Ovary (tissue), 3 donors: ENCODE data around the gene OR1I1.

Source experiments
- CTCF ChIP-seq, 3 donors: fragments of 450-650 bp in 2 of 3; fragments of 200-600 bp in 1 of 3; IDR thresholded peaks; one replicate each; pipeline versions ENCODE4 v1.5.1 to v1.8.0; 2016 to 2022; ENCODE audit warnings: antibody characterized with exemption in 3 of 3, mild to moderate bottlenecking in 1 of 3
- POLR2A ChIP-seq: fragments of 450-650 bp; IDR thresholded peaks from one replicate; pipeline ENCODE4 v1.6.1; 2017; ENCODE audit warnings: antibody characterized with exemption, mild to moderate bottlenecking, moderate library complexity
- donor health status: DM: no; HTN: no; CAD: no.

DNA sequence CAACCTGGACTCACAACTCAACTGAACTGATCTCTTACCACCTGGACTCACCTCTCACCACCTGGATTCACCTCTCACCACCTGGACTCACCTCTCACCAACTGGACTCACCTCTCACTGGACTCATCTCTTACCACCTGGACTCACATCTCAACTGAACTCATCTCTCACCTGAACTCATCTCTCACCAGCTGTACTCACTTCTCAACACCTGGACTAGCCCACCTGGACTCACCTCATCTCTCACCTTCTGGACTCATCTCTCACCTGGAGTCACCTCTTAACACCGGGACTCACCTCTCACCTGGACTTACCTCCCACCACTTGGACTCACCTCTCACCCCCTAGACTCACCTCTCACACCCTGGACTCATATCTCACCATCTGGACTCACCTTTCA is 40.0 kb upstream of the OR1I1 start:
- TF ChIP-seq CTCF (IDR thresholded peaks at IDR 0.05) (no peak), POLR2A (no peak)
